Breast epithelium (tissue), 3 donors: ENCODE data around the gene KBTBD7.

ENCODE experiments used
- POLR2A ChIP-seq: fragments of 450-650 bp; IDR thresholded peaks from one replicate; pipeline ENCODE4 v1.6.1; 2016; ENCODE audit warnings: antibody characterized with exemption, mild to moderate bottlenecking, moderate library complexity
- TF ChIP-seq, protein P1 (sequence below), 3 donors: fragments of 450-650 bp; IDR thresholded peaks; one replicate each; pipeline ENCODE4 v1.5.1; 2016 to 2017; ENCODE audit warnings: antibody characterized with exemption in 3 of 3, mild to moderate bottlenecking in 3 of 3, moderate library complexity in 3 of 3

DNA sequence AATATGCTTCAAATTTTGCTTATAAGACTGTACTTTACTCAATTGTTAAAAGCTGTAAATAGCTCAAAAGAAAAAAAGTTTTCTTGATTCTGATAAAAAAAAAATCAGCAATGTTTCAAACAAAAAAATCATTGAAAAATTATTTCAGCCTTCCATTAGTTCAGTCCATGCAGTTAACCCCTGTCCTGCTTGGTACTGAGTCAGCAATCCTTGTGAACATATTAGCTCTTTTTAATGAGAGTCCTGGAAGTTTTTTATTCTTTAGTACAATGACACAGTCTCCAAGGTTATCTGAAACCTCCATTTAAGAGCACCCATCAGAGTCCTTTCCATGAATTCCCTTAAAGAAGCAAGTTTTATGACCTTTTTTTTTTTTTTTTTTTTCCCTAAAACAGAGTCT, 40.3 kb downstream of the KBTBD7 start:
- TF ChIP-seq, protein P1, sequence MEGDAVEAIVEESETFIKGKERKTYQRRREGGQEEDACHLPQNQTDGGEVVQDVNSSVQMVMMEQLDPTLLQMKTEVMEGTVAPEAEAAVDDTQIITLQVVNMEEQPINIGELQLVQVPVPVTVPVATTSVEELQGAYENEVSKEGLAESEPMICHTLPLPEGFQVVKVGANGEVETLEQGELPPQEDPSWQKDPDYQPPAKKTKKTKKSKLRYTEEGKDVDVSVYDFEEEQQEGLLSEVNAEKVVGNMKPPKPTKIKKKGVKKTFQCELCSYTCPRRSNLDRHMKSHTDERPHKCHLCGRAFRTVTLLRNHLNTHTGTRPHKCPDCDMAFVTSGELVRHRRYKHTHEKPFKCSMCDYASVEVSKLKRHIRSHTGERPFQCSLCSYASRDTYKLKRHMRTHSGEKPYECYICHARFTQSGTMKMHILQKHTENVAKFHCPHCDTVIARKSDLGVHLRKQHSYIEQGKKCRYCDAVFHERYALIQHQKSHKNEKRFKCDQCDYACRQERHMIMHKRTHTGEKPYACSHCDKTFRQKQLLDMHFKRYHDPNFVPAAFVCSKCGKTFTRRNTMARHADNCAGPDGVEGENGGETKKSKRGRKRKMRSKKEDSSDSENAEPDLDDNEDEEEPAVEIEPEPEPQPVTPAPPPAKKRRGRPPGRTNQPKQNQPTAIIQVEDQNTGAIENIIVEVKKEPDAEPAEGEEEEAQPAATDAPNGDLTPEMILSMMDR (IDR thresholded peaks at IDR 0.05): no peak
- no peak for TF ChIP-seq POLR2A
